OCI-LY7 (cell line): ENCODE measurements around the gene ELP6. TPM values are rescaled to one million over a fixed set of nuclear protein-coding genes. Genes with fewer than 3 reads are reported as not detected.

Experiments
- BruUV-seq: library from RNA; stranded (reverse); fragments of 400-500 nt; replicated peaks from 2 replicates; lab custom pipeline; 2021; lab: Mats Ljungman, UMichigan
- CTCF ChIA-PET: fragments of 300-600 bp; sonication (Branson Sonifier 250); formaldehyde crosslinking; loops from one replicate; lab custom pipeline; 2022; ENCODE audit warnings: antibody characterized with exemption; ENCODE audit not compliant: unreplicated experiment; lab: Charles Lee
- POLR2A ChIA-PET: fragments of 300-600 bp; sonication (Branson Sonifier 250); formaldehyde crosslinking; loops from one replicate; lab custom pipeline; 2022; ENCODE audit warnings: antibody characterized with exemption; lab: Charles Lee
- DNase-seq: peaks from one replicate; pipeline ENCODE4 v3.0.0-alpha.2; 2015; ENCODE audit warnings: low spot score
- H2AFZ ChIP-seq: fragments of 200-600 bp; sonication (generic), shearing (Covaris generic); 2 replicates; pipeline ENCODE4 v1.6.1; 2014; ENCODE audit warnings: mild to moderate bottlenecking, antibody characterized with exemption, low read length, moderate library complexity
- H3K27ac ChIP-seq: fragments of 200-600 bp; sonication (generic); 2 replicates; pipeline ENCODE4 v1.5.1; 2014; ENCODE audit warnings: mixed run types, low read depth, mild to moderate bottlenecking, moderate library complexity, low read length, inconsistent platforms; ENCODE audit not compliant: poor library complexity, severe bottlenecking
- H3K36me3 ChIP-seq: fragments of 200-600 bp; sonication (generic); 2 replicates; pipeline ENCODE4 v1.6.1; 2014; ENCODE audit warnings: mild to moderate bottlenecking, antibody characterized with exemption, low read length, moderate library complexity, mixed read lengths; ENCODE audit not compliant: insufficient read depth
- H3K4me1 ChIP-seq: fragments of 200-600 bp; sonication (generic); 2 replicates; pipeline ENCODE4 v1.5.1; 2014; ENCODE audit warnings: mild to moderate bottlenecking, low read length; ENCODE audit not compliant: insufficient read depth, poor library complexity, severe bottlenecking
- H3K4me2 ChIP-seq: fragments of 200-600 bp; sonication (generic); 2 replicates; pipeline ENCODE4 v1.6.1; 2014; ENCODE audit warnings: mild to moderate bottlenecking, low read length
- H3K4me3 ChIP-seq: fragments of 200-600 bp; sonication (generic); 2 replicates; pipeline ENCODE4 v1.5.1; 2014; ENCODE audit warnings: mild to moderate bottlenecking, low read depth, low read length; ENCODE audit not compliant: poor library complexity, severe bottlenecking
- H3K79me2 ChIP-seq: fragments of 200-600 bp; sonication (generic); 2 replicates; pipeline ENCODE4 v1.6.1; 2016; ENCODE audit warnings: low read depth, mild to moderate bottlenecking, low read length, moderate library complexity, mixed read lengths; ENCODE audit not compliant: insufficient read depth
- H3K9me2 ChIP-seq: fragments of 200-600 bp; sonication (generic); 2 replicates; pipeline ENCODE4 v1.6.1; 2016; ENCODE audit warnings: mild to moderate bottlenecking, low read length, mixed read lengths; ENCODE audit not compliant: insufficient read depth
- H3K9me3 ChIP-seq: fragments of 200-600 bp; sonication (generic); 2 replicates; pipeline ENCODE4 v1.6.1; 2014; ENCODE audit warnings: mild to moderate bottlenecking, mixed run types, low read length, mixed read lengths
- H4K20me1 ChIP-seq: fragments of 200-600 bp; sonication (generic); 2 replicates; pipeline ENCODE4 v1.6.1; 2014; ENCODE audit warnings: mild to moderate bottlenecking, antibody characterized with exemption, low read length, moderate library complexity, mixed read lengths; ENCODE audit not compliant: insufficient read depth
- EZH2phosphoT487 ChIP-seq: fragments of 200-600 bp; sonication (generic); IDR thresholded peaks from 2 replicates; pipeline ENCODE4 v1.6.1; 2018; ENCODE audit warnings: low read depth, borderline replicate concordance, mild to moderate bottlenecking, mixed run types, antibody characterized with exemption, low read length, moderate library complexity, mixed read lengths
- intact Hi-C: fragments of 100-400 bp; cut with micrococcal nuclease; formaldehyde crosslinking; loops from one replicate; pipeline ENCODE4 v1.10.0; 2022; ENCODE audit not compliant: unreplicated experiment
- total RNA-seq, 2 experiments: library from RNA; depleted of rRNA in 1 of 2; stranded (reverse); fragments of >200 nt in 1 of 2; shearing (Covaris generic) in 1 of 2; gene quantifications; 2 replicates each; pipeline ENCODE4 v1.2.3, GENCODE V29; 2014 to 2022
- TF ChIP-seq, protein P1 (sequence below): fragments of 200-600 bp; sonication (generic); conservative IDR thresholded peaks from 2 replicates; pipeline ENCODE4 v1.5.1; 2014; ENCODE audit warnings: mild to moderate bottlenecking, antibody characterized with exemption, low read length, moderate library complexity, mixed read lengths

ELP6 gene
- total RNA-seq, 2 experiments from 2014 or later, result 91.5 to 92.5 TPM

DNA sequence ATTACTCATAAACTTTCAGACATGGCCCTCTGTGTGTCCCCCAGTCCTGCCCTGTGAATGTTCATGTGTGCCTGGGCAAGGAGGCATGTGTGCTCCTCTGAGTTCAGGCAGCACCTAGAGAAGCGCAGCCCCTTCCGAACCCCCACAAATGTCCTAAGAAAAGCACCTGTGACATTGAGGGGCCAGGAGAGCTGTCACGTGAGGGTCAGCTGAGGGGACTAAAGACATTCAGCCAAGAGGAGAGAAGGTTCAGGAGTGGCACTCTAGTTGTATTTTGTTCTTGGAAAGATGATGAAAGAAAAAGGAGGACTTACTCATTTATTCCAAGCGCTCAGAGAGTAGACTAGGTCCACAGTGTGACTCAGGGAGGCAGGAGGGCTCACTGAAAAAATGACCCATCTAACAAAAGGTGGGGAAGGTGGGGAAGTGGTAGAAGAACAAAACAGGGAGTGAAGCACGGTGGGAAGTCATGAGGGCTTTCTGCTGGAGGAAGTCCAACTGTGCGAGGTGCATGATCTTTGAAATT is 28.1 kb upstream of the ELP6 start:
- H2AFZ ChIP-seq, result no peak overlapping the region
- POLR2A ChIA-PET, result no interaction called here

DNA sequence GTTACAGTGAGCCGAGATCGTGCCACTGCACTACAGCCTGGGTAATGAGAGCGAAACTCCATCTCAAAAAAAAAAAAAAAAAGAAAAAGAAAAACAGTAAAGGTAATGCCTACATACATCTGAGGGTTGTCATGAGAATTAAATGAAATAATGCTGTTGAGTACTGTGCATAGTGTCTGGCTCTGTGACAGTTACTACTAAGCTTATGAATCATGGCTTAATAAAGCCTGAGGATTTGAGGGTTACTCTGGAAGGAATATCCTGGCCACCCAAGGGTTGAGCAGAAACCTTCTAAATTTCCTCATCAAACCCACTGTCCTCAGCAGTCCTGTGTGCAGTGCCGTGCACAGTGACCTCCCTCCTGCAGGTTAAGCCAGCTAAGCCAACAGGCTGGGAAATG is 26.8 kb upstream of the ELP6 start:
- ChIA-PET CTCF (no interaction called here), POLR2A (interaction anchor here (0.5 to 0.7 kb wide), 3 partner anchors 18 to 707 kb away, joined by 3 to 6 read pairs (median 4); no protein-coding TSS in a partner anchor)
- H4K20me1 ChIP-seq, result no peaks in the 10 kb centered on the region
- no TSS peak for BruUV-seq
- H2AFZ ChIP-seq, result no peak overlapping the region
- no peak overlapping the region for H3K4me2 ChIP-seq
- no peak for TF ChIP-seq EZH2phosphoT487
- TF ChIP-seq, protein P1, sequence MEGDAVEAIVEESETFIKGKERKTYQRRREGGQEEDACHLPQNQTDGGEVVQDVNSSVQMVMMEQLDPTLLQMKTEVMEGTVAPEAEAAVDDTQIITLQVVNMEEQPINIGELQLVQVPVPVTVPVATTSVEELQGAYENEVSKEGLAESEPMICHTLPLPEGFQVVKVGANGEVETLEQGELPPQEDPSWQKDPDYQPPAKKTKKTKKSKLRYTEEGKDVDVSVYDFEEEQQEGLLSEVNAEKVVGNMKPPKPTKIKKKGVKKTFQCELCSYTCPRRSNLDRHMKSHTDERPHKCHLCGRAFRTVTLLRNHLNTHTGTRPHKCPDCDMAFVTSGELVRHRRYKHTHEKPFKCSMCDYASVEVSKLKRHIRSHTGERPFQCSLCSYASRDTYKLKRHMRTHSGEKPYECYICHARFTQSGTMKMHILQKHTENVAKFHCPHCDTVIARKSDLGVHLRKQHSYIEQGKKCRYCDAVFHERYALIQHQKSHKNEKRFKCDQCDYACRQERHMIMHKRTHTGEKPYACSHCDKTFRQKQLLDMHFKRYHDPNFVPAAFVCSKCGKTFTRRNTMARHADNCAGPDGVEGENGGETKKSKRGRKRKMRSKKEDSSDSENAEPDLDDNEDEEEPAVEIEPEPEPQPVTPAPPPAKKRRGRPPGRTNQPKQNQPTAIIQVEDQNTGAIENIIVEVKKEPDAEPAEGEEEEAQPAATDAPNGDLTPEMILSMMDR, result no peak
- H3K27ac ChIP-seq, result no peak overlapping the region
- H3K79me2 ChIP-seq, result no peaks in the 10 kb centered on the region
- H3K4me3 ChIP-seq, result no peak overlapping the region
- intact Hi-C loops, result no loop called here
- no peaks in the 10 kb centered on the region for H3K4me1 ChIP-seq
- no peaks in the 10 kb centered on the region for H3K36me3 ChIP-seq
- H3K9me3 ChIP-seq, result no peaks in the 10 kb centered on the region
- H3K9me2 ChIP-seq, result no peaks in the 10 kb centered on the region
- no peak for DNase-seq

More for the DNA sequence above, 28.1 kb upstream of the ELP6 start:
- H3K9me3 ChIP-seq, result no peaks in the 10 kb centered on the region
- H4K20me1 ChIP-seq, result no peaks in the 10 kb centered on the region
- H3K4me2 ChIP-seq, result no peak overlapping the region
- no peaks in the 10 kb centered on the region for H3K36me3 ChIP-seq
- no peaks in the 10 kb centered on the region for H3K9me2 ChIP-seq
- H3K4me3 ChIP-seq, result no peak overlapping the region
- TF ChIP-seq, protein P1, result no peak
- TF ChIP-seq EZH2phosphoT487, result no peak
- H3K27ac ChIP-seq, result no peak overlapping the region
- DNase-seq, result no peak
- H3K4me1 ChIP-seq, result no peaks in the 10 kb centered on the region
- intact Hi-C loops, result no loop called here
- BruUV-seq, result no TSS peak
- no peaks in the 10 kb centered on the region for H3K79me2 ChIP-seq
- CTCF ChIA-PET, result no interaction called here

DNA sequence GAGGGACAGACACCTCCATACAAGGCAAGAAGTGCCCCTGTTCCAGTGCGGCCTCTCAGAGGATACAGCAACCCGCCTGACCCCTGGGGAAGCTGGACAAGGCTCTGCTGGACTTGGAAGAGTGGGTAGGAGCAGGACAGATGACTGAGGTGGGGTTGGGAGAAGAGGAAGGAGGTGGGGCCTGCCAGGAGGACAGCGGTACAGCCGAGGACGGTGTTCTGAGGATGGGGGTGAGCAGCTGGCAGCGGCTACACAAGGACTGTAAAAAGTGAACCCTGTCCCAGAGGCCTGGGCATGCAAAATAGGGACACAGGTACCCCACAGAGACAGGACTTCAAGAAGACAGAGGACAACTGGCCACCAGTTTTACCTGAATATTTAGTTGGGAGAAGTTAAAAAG is 23.5 kb upstream of the ELP6 start:
- no peaks in the 10 kb centered on the region for H3K36me3 ChIP-seq
- no peaks in the 10 kb centered on the region for H3K9me3 ChIP-seq
- H3K4me2 ChIP-seq, result no peak overlapping the region
- no peak overlapping the region for H3K27ac ChIP-seq
- H3K9me2 ChIP-seq, result no peaks in the 10 kb centered on the region
- POLR2A ChIA-PET, result interaction anchor here (0.6 kb wide), 1 partner anchor 419 kb away, joined by 3 read pairs; no protein-coding TSS in a partner anchor
- no peaks in the 10 kb centered on the region for H3K4me1 ChIP-seq
- CTCF ChIA-PET, result no interaction called here
- TF ChIP-seq, protein P1, result no peak
- no peak for TF ChIP-seq EZH2phosphoT487
- no peaks in the 10 kb centered on the region for H3K79me2 ChIP-seq
- H4K20me1 ChIP-seq, result no peaks in the 10 kb centered on the region
- no TSS peak for BruUV-seq
- no peak for DNase-seq
- intact Hi-C loops, result no loop called here
- H2AFZ ChIP-seq, result no peak overlapping the region
- H3K4me3 ChIP-seq, result no peak overlapping the region
